IPS-18a (cell line): ENCODE data around the gene KIF3C.
"Not testable (repeated sequence)": the region's sequence is repeated elsewhere in the genome, so short reads cannot be mapped to it uniquely, and the experiment has no call there.

ENCODE experiments used
- H3K27ac ChIP-seq: one replicate; pipeline ENCODE4 v1.5.1; 2013; ENCODE audit warnings: low read length
- H3K27me3 ChIP-seq: one replicate; pipeline ENCODE4 v1.6.1; 2013; ENCODE audit warnings: mild to moderate bottlenecking, low read length; ENCODE audit not compliant: control insufficient read depth, insufficient read depth
- H3K36me3 ChIP-seq: one replicate; pipeline ENCODE4 v1.6.1; 2013; ENCODE audit warnings: low read depth, low read length; ENCODE audit not compliant: control insufficient read depth
- H3K4me1 ChIP-seq: one replicate; pipeline ENCODE4 v1.6.1; 2013; ENCODE audit warnings: low read depth, low read length; ENCODE audit not compliant: control insufficient read depth
- H3K4me3 ChIP-seq: one replicate; pipeline ENCODE4 v1.5.1; 2013; ENCODE audit warnings: low read length
- H3K9ac ChIP-seq: one replicate; pipeline ENCODE4 v1.6.1; 2013; ENCODE audit warnings: mild to moderate bottlenecking, low read length, moderate library complexity
- H3K9me3 ChIP-seq: one replicate; pipeline ENCODE4 v1.6.1; 2013; ENCODE audit warnings: low read depth, low read length; ENCODE audit not compliant: control insufficient read depth

Gene KIF3C

GRCh38 chr2:25982273-25982967 lies at the start of gene KIF3C:
TSS of gene KIF3C (minus strand) at chr2:25982497. CDS start at chr2:25981917, 580 bp downstream.
- Histone ChIP-seq H3K27me3 (no peaks in the 10 kb centered on the region), H3K4me1 (peaks cover 10% of the 10 kb centered on the region), H3K36me3 (no peaks in the 10 kb centered on the region), H3K9me3 (no peaks in the 10 kb centered on the region), H3K27ac (no peak within 1 kb of the TSS), H3K4me3 (peak within 1 kb of the TSS; percentile 79), H3K9ac (peak within 1 kb of the TSS; percentile 69)

- H3K27me3 ChIP-seq, H3K36me3 ChIP-seq, H3K27ac ChIP-seq, H3K9me3 ChIP-seq, H3K4me1 ChIP-seq, H3K9ac ChIP-seq, H3K4me3 ChIP-seq: not testable (repeated sequence)
These were observed 45.8 kb upstream of the KIF3C start for GRCh38 chr2:26028083-26028482.

GRCh38 chr2:26025509-26025908 lies 43.2 kb upstream of the KIF3C start:
- no peak overlapping the region for H3K27ac ChIP-seq
- no peaks in the 10 kb centered on the region for H3K36me3 ChIP-seq
- H3K9ac ChIP-seq, result no peak overlapping the region
- H3K27me3 ChIP-seq, result no peaks in the 10 kb centered on the region
- H3K4me3 ChIP-seq, result no peak overlapping the region
- H3K4me1 ChIP-seq, result no peaks in the 10 kb centered on the region
- no peaks in the 10 kb centered on the region for H3K9me3 ChIP-seq

GRCh38 chr2:26024260-26024659 lies 42.0 kb upstream of the KIF3C start:
- Histone ChIP-seq H3K9me3 (no peaks in the 10 kb centered on the region), H3K27ac (no peak overlapping the region), H3K27me3 (no peaks in the 10 kb centered on the region), H3K36me3 (no peaks in the 10 kb centered on the region), H3K9ac (no peak overlapping the region), H3K4me1 (no peaks in the 10 kb centered on the region), H3K4me3 (no peak overlapping the region)

- Histone ChIP-seq H3K9ac (no peak overlapping the region), H3K27ac (no peak overlapping the region), H3K9me3 (no peaks in the 10 kb centered on the region), H3K27me3 (no peaks in the 10 kb centered on the region), H3K4me3 (no peak overlapping the region), H3K36me3 (no peaks in the 10 kb centered on the region), H3K4me1 (no peaks in the 10 kb centered on the region)
These were observed 37.9 kb upstream of the KIF3C start for GRCh38 chr2:26020231-26020640.

GRCh38 chr2:26018184-26019055 lies 36.1 kb upstream of the KIF3C start:
- Histone ChIP-seq H3K4me3 (no peak overlapping the region), H3K36me3 (no peaks in the 10 kb centered on the region), H3K9me3 (no peaks in the 10 kb centered on the region), H3K27ac (no peak overlapping the region), H3K27me3 (no peaks in the 10 kb centered on the region), H3K4me1 (no peaks in the 10 kb centered on the region), H3K9ac (no peak overlapping the region)

GRCh38 chr2:26017464-26018183 lies 35.3 kb upstream of the KIF3C start:
- no peak overlapping the region for H3K9ac ChIP-seq
- H3K27ac ChIP-seq, result no peak overlapping the region
- H3K4me3 ChIP-seq, result no peak overlapping the region
- no peaks in the 10 kb centered on the region for H3K36me3 ChIP-seq
- H3K27me3 ChIP-seq, result no peaks in the 10 kb centered on the region
- no peaks in the 10 kb centered on the region for H3K9me3 ChIP-seq
- H3K4me1 ChIP-seq, result peaks cover 2% of the 10 kb centered on the region

- H3K4me3 ChIP-seq, H3K9ac ChIP-seq, H3K27me3 ChIP-seq, H3K36me3 ChIP-seq, H3K27ac ChIP-seq, H3K9me3 ChIP-seq: not testable (repeated sequence)
- peaks cover 11% of the 10 kb centered on the region for H3K4me1 ChIP-seq
These were observed 34.4 kb upstream of the KIF3C start for GRCh38 chr2:26016706-26017045.

GRCh38 chr2:26016012-26016705 lies 33.9 kb upstream of the KIF3C start:
- Histone ChIP-seq H3K27me3 (no peaks in the 10 kb centered on the region), H3K9ac (no peak overlapping the region), H3K4me3 (no peak overlapping the region), H3K9me3 (no peaks in the 10 kb centered on the region), H3K27ac (no peak overlapping the region), H3K36me3 (no peaks in the 10 kb centered on the region), H3K4me1 (peaks cover 14% of the 10 kb centered on the region)

- no peak overlapping the region for H3K9ac ChIP-seq
- no peak overlapping the region for H3K4me3 ChIP-seq
- no peaks in the 10 kb centered on the region for H3K36me3 ChIP-seq
- H3K4me1 ChIP-seq, result peaks cover 14% of the 10 kb centered on the region
- H3K27me3 ChIP-seq, result no peaks in the 10 kb centered on the region
- H3K9me3 ChIP-seq, result no peaks in the 10 kb centered on the region
- H3K27ac ChIP-seq, result no peak overlapping the region
These were observed 31.4 kb upstream of the KIF3C start for GRCh38 chr2:26013668-26014067.
